Motor neuron (in vitro differentiated cells): ENCODE data around the gene STX2. TPM values are rescaled to one million over a fixed set of nuclear protein-coding genes. Genes with fewer than 3 reads are reported as not detected.
"Not testable (repeated sequence)": the region's sequence is repeated elsewhere in the genome, so short reads cannot be mapped to it uniquely, and the experiment has no call there.

ENCODE experiments used
- ATAC-seq, 8 experiments: fragments of 200-7000 bp; cut with Tn5 transposase; replicated peaks in 6 of 8; 2 replicates each; pipeline ENCODE4 v1.8.0; 2021; ENCODE audit warnings: mild to moderate bottlenecking in 8 of 8, moderate library complexity in 8 of 8
- H3K27ac ChIP-seq, 2 donors: fragments of 250-450 bp; sonication (Bioruptor Pico); 2 replicates each; pipeline ENCODE4 v1.9.0; 2021; ENCODE audit warnings: antibody characterized with exemption in 2 of 2, mild to moderate bottlenecking in 2 of 2, moderate library complexity in 1 of 2
- H3K4me1 ChIP-seq, 2 donors: fragments of 250-450 bp; sonication (Bioruptor Pico); replicated peaks in 1 of 2; 2 replicates each; pipeline ENCODE4 v1.6.1; 2021; ENCODE audit warnings: antibody characterized with exemption in 2 of 2, mild to moderate bottlenecking in 2 of 2, moderate library complexity in 1 of 2
- H3K4me3 ChIP-seq, 5 donors: fragments of 250-450 bp; sonication (Bioruptor Pico); 2 replicates each; pipeline ENCODE4 v1.9.0; 2021; ENCODE audit warnings: antibody characterized with exemption in 5 of 5, mild to moderate bottlenecking in 5 of 5, moderate library complexity in 4 of 5
- WGBS, 10 experiments: fragments of 450-650 bp; shearing (Covaris generic); methylation state at CpG; one replicate each; pipeline ENCODE4 v1.0.0; 2022; 5-methylcytosine and 5-hydroxymethylcytosine counted together
- in situ Hi-C, 9 experiments: fragments of 400-800 bp; cut with MboI; loops; one replicate each; pipeline ENCODE4 v1.15.0; 2021; ENCODE audit warnings: low sequenced_read_pairs in 9 of 9, low pct_unique_long_range_greater_than_20kb in 2 of 9; ENCODE audit not compliant: unreplicated experiment in 9 of 9
- total RNA-seq, 8 experiments: library from RNA; unstranded; fragments of 300-600 nt; gene quantifications; 2 replicates each; pipeline versions ENCODE4 v1.2.3 to v1.2.4, GENCODE V29; 2022

Gene STX2
- total RNA-seq, 8 experiments from 2014 or later: 12.7 to 25.5 (median 19.2) TPM

DNA sequence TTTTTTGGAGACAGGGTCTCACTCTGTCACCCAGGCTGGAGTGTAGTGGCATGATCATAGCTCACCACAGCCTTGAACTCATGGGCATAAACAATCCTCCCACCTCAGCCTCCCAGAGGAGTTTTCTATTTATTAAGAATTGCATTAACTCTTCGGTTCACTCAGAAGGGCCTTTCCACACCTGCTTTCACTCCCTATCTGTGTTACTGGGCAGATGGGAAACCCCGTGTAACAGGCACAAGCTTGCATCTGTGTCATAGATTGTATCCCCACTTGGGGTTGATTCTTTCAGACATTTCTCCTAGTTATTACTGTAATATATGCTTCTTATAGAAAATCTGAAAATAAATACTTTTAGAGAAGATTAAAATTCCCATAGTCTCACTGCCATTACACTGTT is 38.7 kb downstream of the STX2 start:
- in situ Hi-C loops: no loop called here
- H3K27ac ChIP-seq: no peak overlapping the region
- no peak for ATAC-seq
- WGBS, 10 experiments: 60 to 100% (median 100%) methylated on average over 1 to 2 of the region's 2 CpGs; no CpG with 5 or more reads in 2 of the 10 experiments
- no peaks in the 10 kb centered on the region for H3K4me1 ChIP-seq
- H3K4me3 ChIP-seq: no peak overlapping the region

DNA sequence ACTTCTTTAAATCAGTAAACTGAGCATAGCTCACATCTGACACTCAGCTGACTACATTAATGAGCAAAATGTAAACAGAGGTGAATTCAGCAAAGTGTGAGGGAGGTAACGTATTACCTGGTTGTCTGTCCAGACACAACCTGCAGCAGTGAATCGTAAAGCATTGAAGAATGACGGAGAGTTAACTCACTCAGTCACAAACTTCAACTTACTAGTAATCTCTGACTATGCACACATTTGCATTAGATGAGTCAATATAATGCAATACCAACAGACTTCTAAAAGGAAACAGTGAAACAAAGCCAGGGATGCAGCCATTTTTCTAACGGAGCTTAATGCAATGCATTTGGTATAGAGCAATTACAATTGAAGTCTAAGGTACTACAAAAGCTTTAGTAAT is 40.0 kb downstream of the STX2 start:
- 30 to 93% (median 83%) methylated on average over 1 to 4 of the region's 4 CpGs; no CpG with 5 or more reads in 2 of the 10 experiments for WGBS, 10 experiments
- ATAC-seq: peak in 1 of 8 experiments; percentile 33
- Histone ChIP-seq H3K4me3 (no peak overlapping the region), H3K27ac (no peak overlapping the region), H3K4me1 (no peaks in the 10 kb centered on the region)
- in situ Hi-C loops: no loop called here

DNA sequence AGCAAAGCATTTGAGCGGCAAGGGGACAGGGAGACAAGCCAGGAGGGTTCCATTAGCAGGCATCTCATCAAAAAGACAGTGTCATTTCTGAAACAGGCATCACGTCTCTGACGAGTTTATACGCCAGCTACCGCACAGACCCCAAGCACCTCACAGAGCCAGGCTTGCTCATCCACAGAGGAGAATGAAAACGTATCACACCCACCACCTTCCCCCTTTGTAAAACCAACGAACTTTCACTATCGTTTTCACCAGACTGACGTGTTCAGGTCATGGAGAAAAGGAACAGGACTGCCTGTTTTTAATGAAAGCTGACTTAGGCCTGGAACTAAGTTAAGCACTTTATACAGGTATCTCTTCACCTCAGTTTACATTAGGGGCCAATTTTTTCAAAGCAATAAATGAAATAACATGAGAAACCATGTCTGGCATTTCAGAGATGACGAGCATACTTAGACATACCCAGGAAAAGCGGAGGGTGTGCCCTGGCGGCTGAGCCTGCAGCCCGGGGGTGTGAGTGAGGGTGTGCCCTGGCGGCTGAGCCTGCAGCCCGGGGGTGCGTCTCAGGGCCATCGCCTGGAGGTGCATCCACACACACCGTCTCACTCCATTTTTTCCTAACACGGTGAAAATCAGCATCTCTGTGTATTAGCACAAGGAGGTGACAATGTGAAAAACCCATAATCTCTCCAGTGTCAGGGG is 41.9 kb downstream of the STX2 start:
- Histone ChIP-seq H3K4me1 (peaks cover 3 to 8% of the 10 kb centered on the region in 2 donors), H3K4me3 (no peak overlapping the region), H3K27ac (no peak overlapping the region)
- in situ Hi-C loops: no loop called here
- ATAC-seq: peak in 1 of 8 experiments; percentile 26
- WGBS, 10 experiments: 70 to 100% (median 90%) methylated on average over 1 to 9 of the region's 19 CpGs

DNA sequence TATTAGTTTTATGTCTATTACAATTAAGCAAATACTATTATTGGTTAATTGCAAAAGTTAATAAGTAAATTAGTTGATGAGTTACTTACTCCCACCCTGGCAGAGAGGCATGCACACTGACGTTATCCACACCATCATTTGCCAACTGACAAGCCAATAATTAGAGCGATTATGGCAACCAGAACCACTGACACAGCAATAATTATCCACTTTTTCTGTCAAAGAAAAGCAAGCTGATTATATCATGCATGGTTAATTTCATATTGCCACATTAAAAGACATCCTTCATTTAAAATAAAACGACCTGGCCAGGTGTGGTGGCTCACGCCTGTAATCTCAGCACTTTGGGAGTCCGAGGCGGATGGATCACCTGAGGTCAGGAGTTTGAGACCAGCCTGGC is 43.1 kb downstream of the STX2 start:
- peaks cover 11 to 20% of the 10 kb centered on the region in 2 donors for H3K4me1 ChIP-seq
- 13 to 93% (median 74%) methylated on average over 2 to 6 of the region's 6 CpGs; no CpG with 5 or more reads in 6 of the 10 experiments for WGBS, 10 experiments
- no peak for ATAC-seq

DNA sequence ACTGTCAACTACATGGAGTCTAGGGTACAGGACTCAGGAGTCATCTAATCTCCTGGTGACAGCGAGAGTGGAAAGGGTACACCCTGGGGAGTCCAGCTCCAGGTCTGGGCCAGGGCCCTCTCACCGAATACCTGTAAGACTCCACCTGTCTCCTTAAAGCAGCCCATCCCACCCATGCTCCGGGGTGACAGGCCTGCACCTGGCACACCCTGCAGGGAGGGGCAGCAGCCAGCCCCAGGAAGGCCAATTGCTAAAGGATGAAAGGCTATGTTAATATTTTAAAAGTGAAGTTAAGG is 45.5 kb downstream of the STX2 start:
- no peak overlapping the region for H3K27ac ChIP-seq
- H3K4me3 ChIP-seq: no peak overlapping the region
- 71 to 100% (median 82%) methylated on average over 1 to 2 of the region's 3 CpGs; no CpG with 5 or more reads in 7 of the 10 experiments for WGBS, 10 experiments
- in situ Hi-C loops: no loop called here
- H3K4me1 ChIP-seq: peaks cover 23 to 39% of the 10 kb centered on the region in 2 donors
- peak in 1 of 8 experiments; percentile 42 for ATAC-seq

More for the DNA sequence above, 43.1 kb downstream of the STX2 start:
- H3K27ac ChIP-seq: no peak overlapping the region
- in situ Hi-C loops: no loop called here
- H3K4me3 ChIP-seq: no peak overlapping the region

DNA sequence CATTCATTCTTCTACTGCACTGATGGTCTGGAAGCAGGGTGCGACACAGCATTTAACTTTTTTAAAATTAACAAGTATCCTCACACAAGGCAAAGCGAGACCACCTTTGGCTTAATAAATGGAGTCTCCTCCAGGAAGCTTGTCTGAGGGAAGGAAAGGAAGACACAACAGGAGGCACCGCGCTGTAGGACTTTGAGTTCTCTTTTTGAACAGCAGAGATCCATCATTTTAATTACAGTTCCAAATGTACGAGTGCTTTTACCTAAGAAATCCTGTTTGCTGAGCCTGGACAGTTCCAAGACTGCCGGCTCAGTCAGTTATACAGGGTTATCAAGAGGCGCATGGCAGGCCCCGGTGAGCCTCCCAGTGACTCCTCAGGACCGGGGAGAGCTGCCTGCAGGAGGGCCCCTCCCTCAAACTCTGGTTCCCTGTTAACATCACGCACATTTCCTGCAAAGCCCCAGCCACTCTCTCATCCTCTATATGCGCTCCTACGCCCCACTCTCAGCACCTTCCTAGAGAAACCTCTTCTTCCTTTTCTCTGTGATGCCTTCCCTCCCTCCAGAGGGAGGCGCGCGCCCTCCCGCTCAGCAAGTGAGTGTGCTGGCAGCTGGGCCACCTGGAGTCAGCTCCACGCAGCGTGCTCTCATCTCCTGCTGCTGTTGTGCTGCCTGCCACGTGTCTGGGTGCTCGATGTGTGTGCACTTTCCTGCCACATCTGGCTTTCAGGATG is 46.1 kb downstream of the STX2 start:
- no peak overlapping the region for H3K27ac ChIP-seq

DNA sequence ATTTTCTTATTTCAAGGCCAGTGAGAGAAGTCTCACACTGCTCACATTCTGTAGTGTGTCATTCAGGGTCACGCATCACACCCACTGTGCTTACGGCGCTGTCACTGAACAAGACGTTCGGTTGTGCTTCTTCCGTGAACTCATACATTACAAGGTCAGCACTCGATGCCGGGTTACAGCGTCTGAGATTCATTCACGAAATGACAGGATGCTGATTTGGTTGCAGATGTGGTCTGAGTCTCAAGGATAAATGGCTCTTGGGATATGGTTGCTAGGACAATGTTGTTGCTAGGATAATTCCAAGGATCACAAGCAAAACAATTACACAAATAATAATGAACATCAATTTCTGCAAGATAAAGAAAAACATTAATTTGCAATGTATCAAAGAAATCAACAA is 47.4 kb downstream of the STX2 start:
- peak in 5 of 8 experiments; percentile 48 to 67 (median 51) for ATAC-seq
- in situ Hi-C loops: no loop called here
- peak overlapping the region in 1 of 2 donors; percentile 3 for H3K27ac ChIP-seq
- peaks cover 39 to 54% of the 10 kb centered on the region in 2 donors for H3K4me1 ChIP-seq
- 15 to 95% (median 37%) methylated on average over 1 to 10 of the region's 10 CpGs; no CpG with 5 or more reads in 2 of the 10 experiments for WGBS, 10 experiments
- H3K4me3 ChIP-seq: no peak overlapping the region

More for the DNA sequence above, 46.1 kb downstream of the STX2 start:
- Histone ChIP-seq H3K4me1 (peaks cover 28 to 44% of the 10 kb centered on the region in 2 donors), H3K4me3 (no peak overlapping the region)
- WGBS, 10 experiments: 80 to 100% (median 89%) methylated on average over 1 to 12 of the region's 20 CpGs; no CpG with 5 or more reads in 2 of the 10 experiments
- ATAC-seq: peak in 6 of 8 experiments; percentile 38 to 85 (median 82)
- in situ Hi-C loops: no loop called here

DNA sequence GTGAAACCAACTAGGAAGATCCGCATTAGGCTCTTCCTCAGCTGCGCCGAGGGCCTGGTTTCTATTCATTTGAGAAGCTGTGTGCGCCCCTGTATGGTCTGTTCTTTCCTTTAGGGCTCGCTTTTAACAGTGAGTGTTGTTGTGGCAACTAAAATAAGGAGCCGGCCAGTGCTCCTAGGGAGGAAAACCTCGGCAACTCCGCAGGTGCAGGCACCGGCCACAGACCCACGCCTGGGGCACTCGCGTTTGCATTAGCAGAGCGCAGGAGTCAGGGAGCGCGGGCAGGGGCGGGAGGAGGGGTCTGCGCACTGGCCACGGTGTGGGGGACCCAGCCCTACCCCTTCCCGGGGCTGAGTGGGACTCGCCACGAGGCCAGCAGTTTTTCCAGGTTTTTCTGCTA is 50.5 kb downstream of the STX2 start:
- Histone ChIP-seq H3K4me3 (no peak overlapping the region), H3K4me1 (peaks cover 39 to 52% of the 10 kb centered on the region in 2 donors), H3K27ac (no peak overlapping the region)
- in situ Hi-C loops: no loop called here
- WGBS, 10 experiments: 21 to 90% (median 55%) methylated on average over 3 to 7 of the region's 21 CpGs; no CpG with 5 or more reads in 5 of the 10 experiments
- peak in 5 of 8 experiments; percentile 14 to 47 (median 26) for ATAC-seq

DNA sequence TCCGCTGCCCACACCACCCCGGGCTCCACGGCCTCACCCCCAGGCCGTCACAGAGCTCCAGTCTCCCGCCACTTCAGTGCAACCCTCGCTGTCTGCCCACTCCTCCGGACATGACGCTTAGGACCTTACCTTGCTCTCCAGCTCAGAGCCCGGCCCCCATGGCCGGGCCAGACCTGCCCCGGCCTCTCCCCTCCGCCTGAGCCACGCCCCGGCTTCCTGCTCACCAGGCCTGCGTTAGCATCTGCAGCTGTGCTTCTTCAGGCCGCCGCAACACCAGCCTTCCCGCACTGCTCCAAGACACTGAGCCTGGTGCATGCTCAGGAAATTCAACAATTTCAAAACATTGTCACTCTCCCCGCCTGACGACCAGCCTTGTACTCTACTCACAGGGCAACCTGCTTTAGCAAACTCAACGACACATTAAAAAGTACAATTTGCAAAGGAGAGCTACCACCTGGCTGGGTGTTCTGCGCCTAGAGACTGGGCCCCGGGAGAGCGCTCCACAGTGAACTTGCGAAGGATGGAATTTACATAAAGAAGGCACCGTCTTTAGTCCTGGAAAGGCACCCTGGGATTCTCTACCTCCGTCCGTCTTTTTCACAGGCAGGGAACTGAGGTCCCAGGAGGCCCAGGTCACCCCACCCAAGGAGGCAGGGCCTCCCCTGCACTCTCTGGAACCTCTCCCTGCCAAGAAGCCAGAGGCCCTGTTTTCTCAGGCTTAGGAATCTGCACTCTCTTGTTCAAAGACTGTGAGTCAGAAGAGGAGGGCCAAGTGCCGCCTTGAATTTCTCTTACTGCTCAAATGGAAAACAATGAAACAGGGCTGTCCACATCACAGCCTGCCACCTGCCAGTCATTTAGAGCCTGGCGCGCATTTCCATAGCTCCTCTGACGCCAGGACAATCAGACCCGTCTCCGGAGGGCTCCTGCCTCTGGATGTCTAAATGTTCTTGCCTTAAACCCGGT is 51.3 kb downstream of the STX2 start:
- Histone ChIP-seq H3K4me1 (peaks cover 37 to 47% of the 10 kb centered on the region in 2 donors), H3K4me3 (no peak overlapping the region), H3K27ac (no peak overlapping the region)
- in situ Hi-C loops: no loop called here
- ATAC-seq: peak in 7 of 8 experiments; percentile 68 to 79 (median 73)
- 19 to 100% (median 52%) methylated on average over 1 to 13 of the region's 35 CpGs; no CpG with 5 or more reads in 5 of the 10 experiments for WGBS, 10 experiments

DNA sequence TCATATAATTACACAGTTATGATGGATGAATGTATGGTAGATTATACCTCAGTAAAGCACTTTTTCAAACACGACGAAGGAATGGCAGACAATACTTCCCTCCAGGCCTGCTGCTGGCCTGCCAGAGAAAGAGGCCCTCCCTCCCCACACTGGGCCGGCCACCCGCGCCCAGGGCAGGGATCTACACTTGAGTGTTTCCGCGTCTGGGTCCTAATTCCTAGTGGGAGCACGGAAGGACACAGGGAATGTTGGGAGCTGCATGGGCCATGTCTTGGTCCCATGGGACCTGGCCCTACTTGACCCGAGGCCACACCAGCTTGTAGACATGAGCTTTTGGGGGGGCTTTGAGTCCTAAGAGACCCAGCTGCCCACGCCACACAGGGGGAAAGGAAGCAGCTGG is 52.0 kb downstream of the STX2 start:
- Histone ChIP-seq H3K4me1 (peaks cover 35 to 45% of the 10 kb centered on the region in 2 donors), H3K27ac (no peak overlapping the region), H3K4me3 (no peak overlapping the region)
- no peak for ATAC-seq
- WGBS, 10 experiments: 40 to 100% (median 72%) methylated on average over 1 to 5 of the region's 10 CpGs; no CpG with 5 or more reads in 3 of the 10 experiments
- in situ Hi-C loops: no loop called here

DNA sequence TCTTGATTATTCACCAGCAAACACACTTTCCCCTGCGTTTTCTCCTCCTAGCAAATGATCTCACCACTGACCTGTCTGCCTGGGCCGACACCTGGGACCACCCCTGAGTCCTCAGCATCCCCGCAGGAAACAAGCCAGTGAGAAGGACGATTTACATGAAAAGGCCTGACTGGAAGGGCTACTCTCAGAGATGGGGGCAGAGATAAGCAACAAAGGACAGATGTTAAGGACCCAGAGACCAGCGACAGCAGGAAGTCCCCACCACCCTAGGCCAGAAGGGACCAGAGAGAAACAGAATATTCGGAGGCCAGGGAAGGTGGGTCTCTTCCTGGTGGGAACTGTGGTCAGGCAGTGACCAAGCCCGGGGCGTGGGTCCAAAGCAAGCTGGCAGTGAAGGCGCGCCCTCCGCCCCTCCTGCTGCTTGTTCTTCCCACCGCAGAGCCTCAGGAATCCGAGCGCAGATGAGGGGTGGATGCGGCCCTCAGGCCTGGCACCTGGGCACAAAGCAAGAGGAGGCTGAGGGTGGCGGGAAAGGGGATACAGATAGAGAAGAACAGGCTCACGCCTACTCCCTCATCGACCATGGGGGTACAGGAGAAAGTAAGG is 55.8 kb downstream of the STX2 start:
- H3K27ac ChIP-seq: no peak overlapping the region
- H3K4me3 ChIP-seq: no peak overlapping the region
- peaks cover 12 to 13% of the 10 kb centered on the region in 2 donors for H3K4me1 ChIP-seq
- 17 to 75% (median 46%) methylated on average over 1 to 9 of the region's 18 CpGs; no CpG with 5 or more reads in 1 of the 10 experiments for WGBS, 10 experiments
- in situ Hi-C loops: no loop called here
- ATAC-seq: peak in 1 of 8 experiments; percentile 22

DNA sequence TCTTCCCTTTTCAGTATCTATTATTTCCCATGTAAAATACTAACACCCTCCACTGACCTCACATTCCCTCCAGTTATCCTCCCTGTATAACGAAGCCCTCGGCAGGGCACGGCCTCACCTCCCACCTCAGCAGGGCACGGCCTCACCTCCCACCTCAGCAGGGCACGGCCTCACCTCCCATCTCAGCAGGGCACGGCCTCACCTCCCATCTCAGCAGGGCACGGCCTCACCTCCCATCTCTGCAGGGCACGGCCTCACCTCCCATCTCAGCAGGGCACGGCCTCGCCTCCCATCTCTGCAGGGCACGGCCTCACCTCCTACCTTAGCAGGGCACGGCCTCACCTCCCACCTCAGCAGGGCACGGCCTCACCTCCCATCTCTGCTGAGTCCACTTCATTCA is 56.8 kb downstream of the STX2 start:
- 60 to 100% (median 90%) methylated on average over 1 to 6 of the region's 13 CpGs; no CpG with 5 or more reads in 5 of the 10 experiments for WGBS, 10 experiments
- ATAC-seq, H3K27ac ChIP-seq, in situ Hi-C loops, H3K4me3 ChIP-seq, H3K4me1 ChIP-seq: not testable (repeated sequence)
